Neural progenitor cell (in vitro differentiated cells): Measurements from ENCODE around the gene LENG9. TPM values are rescaled to one million over a fixed set of nuclear protein-coding genes. Genes with fewer than 3 reads are reported as not detected.

ENCODE experiments used
- DNase-seq: peaks from one replicate; pipeline ENCODE4 v3.0.0-alpha.2; 2016; ENCODE audit warnings: low spot score
- H2AFZ ChIP-seq: fragments of 200-600 bp; sonication (generic); replicated peaks from 2 replicates; pipeline ENCODE4 v1.6.1; 2016; ENCODE audit warnings: antibody characterized with exemption
- H3F3A ChIP-seq: fragments of 200-600 bp; sonication (generic); 2 replicates; pipeline ENCODE4 v1.6.1; 2016; ENCODE audit warnings: antibody characterized with exemption, low read depth
- H3K27ac ChIP-seq: fragments of 200-600 bp; sonication (generic); 2 replicates; pipeline ENCODE4 v1.5.1; 2016; ENCODE audit warnings: mild to moderate bottlenecking
- H3K27me3 ChIP-seq: fragments of 200-600 bp; sonication (generic); 2 replicates; pipeline ENCODE4 v1.6.1; 2016; ENCODE audit warnings: mild to moderate bottlenecking, moderate library complexity
- H3K36me3 ChIP-seq: fragments of 200-600 bp; sonication (generic); 2 replicates; pipeline ENCODE4 v1.5.1; 2016
- H3K4me1 ChIP-seq: fragments of 200-600 bp; sonication (generic); 2 replicates; pipeline ENCODE4 v1.6.1; 2016; ENCODE audit warnings: mixed run types
- H3K4me2 ChIP-seq: fragments of 200-600 bp; sonication (generic); 2 replicates; pipeline ENCODE4 v1.6.1; 2016
- H3K4me3 ChIP-seq: fragments of 200-600 bp; sonication (generic); 2 replicates; pipeline ENCODE4 v1.5.1; 2016
- H3K79me2 ChIP-seq: fragments of 200-600 bp; sonication (generic); 2 replicates; pipeline ENCODE4 v1.6.1; 2016; ENCODE audit warnings: low read depth
- H3K9ac ChIP-seq: fragments of 200-600 bp; sonication (generic); 2 replicates; pipeline ENCODE4 v1.6.1; 2016
- H3K9me3 ChIP-seq: fragments of 200-600 bp; sonication (generic); 2 replicates; pipeline ENCODE4 v1.5.1; 2016; ENCODE audit warnings: low read depth
- H4K20me1 ChIP-seq: fragments of 200-600 bp; sonication (generic); 2 replicates; pipeline ENCODE4 v1.6.1; 2016; ENCODE audit warnings: low read depth
- H3K27ac Mint-ChIP-seq: 3 replicates; pipeline ENCODE4 v1.8.0; 2021; ENCODE audit warnings: mixed read lengths
- H3K27me3 Mint-ChIP-seq: 2 replicates; pipeline ENCODE4 v1.8.0; 2022; ENCODE audit warnings: low read depth, mild to moderate bottlenecking, inconsistent platforms, moderate library complexity, mixed read lengths; ENCODE audit not compliant: insufficient read depth
- H3K36me3 Mint-ChIP-seq: 3 replicates; pipeline ENCODE4 v1.8.0; 2021; ENCODE audit warnings: mixed read lengths
- H3K4me1 Mint-ChIP-seq: 3 replicates; pipeline ENCODE4 v1.8.0; 2021; ENCODE audit warnings: mixed read lengths
- H3K4me3 Mint-ChIP-seq: 3 replicates; pipeline ENCODE4 v1.8.0; 2021; ENCODE audit warnings: mild to moderate bottlenecking, moderate library complexity, mixed read lengths
- H3K9me3 Mint-ChIP-seq: 3 replicates; pipeline ENCODE4 v1.8.0; 2020; ENCODE audit warnings: mixed read lengths
- EZH2 ChIP-seq: fragments of 200-600 bp; sonication (generic); IDR thresholded peaks from 2 replicates; pipeline ENCODE4 v1.6.1; 2017; ENCODE audit warnings: antibody characterized with exemption, mild to moderate bottlenecking, moderate library complexity
- EZH2phosphoT487 ChIP-seq: fragments of 200-600 bp; sonication (generic); IDR thresholded peaks from 2 replicates; pipeline ENCODE4 v1.6.1; 2017; ENCODE audit warnings: antibody characterized with exemption
- total RNA-seq: library from RNA; depleted of rRNA; stranded (reverse); fragments of >200 nt; gene quantifications from 2 replicates; pipeline ENCODE4 v1.2.3, GENCODE V29; 2015; ENCODE audit warnings: low replicate concordance
- TF ChIP-seq, protein P1 (sequence below): fragments of 200-600 bp; sonication (generic); IDR thresholded peaks from 2 replicates; pipeline ENCODE4 v1.5.1; 2017; ENCODE audit warnings: antibody characterized with exemption, mild to moderate bottlenecking

LENG9 gene
- total RNA-seq, 1 donor from 2014 or later = 0.79 TPM

DNA sequence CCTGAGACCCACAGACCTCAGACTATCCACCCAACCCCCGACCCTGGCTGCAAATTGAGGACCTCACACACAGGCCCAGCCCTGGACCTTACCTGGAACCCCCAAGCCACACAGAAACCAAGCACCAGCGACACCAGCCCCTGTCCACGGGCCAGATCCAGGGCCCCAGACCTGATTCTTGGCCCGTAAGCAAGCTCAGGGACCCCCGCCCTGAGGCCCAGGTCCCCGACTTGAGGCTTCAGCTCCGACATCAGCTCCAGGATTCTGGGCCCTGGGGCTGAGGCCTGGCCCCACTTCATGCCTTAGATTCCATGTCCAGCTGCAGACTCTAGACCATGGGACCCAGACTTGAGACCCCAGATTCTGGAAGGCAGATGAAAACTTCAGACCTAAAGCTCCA is 42.1 kb downstream of the LENG9 start:
- no peak for TF ChIP-seq EZH2
- TF ChIP-seq EZH2phosphoT487 = no peak
- TF ChIP-seq, protein P1, sequence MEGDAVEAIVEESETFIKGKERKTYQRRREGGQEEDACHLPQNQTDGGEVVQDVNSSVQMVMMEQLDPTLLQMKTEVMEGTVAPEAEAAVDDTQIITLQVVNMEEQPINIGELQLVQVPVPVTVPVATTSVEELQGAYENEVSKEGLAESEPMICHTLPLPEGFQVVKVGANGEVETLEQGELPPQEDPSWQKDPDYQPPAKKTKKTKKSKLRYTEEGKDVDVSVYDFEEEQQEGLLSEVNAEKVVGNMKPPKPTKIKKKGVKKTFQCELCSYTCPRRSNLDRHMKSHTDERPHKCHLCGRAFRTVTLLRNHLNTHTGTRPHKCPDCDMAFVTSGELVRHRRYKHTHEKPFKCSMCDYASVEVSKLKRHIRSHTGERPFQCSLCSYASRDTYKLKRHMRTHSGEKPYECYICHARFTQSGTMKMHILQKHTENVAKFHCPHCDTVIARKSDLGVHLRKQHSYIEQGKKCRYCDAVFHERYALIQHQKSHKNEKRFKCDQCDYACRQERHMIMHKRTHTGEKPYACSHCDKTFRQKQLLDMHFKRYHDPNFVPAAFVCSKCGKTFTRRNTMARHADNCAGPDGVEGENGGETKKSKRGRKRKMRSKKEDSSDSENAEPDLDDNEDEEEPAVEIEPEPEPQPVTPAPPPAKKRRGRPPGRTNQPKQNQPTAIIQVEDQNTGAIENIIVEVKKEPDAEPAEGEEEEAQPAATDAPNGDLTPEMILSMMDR = no peak
- no peaks in the 10 kb centered on the region for H3K36me3 ChIP-seq
- Mint-ChIP-seq H3K36me3 (peaks cover 33% of the 10 kb centered on the region), H3K27me3 (peaks cover 8% of the 10 kb centered on the region), H3K27ac (peak overlapping the region; percentile 98), H3K9me3 (no peaks in the 10 kb centered on the region), H3K4me3 (peak overlapping the region; percentile 76), H3K4me1 (peaks cover 66% of the 10 kb centered on the region)
- no peak overlapping the region for H2AFZ ChIP-seq
- peaks cover 25% of the 10 kb centered on the region for H4K20me1 ChIP-seq
- peaks cover 49% of the 10 kb centered on the region for H3F3A ChIP-seq
- no peak for DNase-seq
- no peaks in the 10 kb centered on the region for H3K9me3 ChIP-seq
- no peak overlapping the region for H3K9ac ChIP-seq
- no peak overlapping the region for H3K27ac ChIP-seq
- H3K4me2 ChIP-seq = peak overlapping the region; percentile 99
- H3K4me3 ChIP-seq = peak overlapping the region; percentile 41
- peaks cover 34% of the 10 kb centered on the region for H3K79me2 ChIP-seq
- peaks cover 44% of the 10 kb centered on the region for H3K4me1 ChIP-seq
- no peaks in the 10 kb centered on the region for H3K27me3 ChIP-seq

DNA sequence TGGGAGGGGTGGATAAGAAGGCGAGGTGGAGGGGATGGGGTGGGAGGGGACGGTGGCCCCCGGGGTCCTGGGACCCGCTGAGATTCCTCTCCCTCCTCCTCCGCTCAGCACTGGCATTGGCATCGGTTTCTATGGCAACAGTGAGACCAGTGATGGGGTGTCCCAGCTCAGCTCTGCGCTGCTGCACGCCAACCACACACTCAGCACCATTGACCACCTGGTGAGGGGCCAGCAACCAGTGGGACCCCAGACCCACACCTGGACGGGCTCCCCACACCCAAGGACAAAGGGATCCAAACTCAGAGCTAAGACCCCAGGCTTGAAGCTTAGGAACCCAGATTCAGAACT is 42.4 kb downstream of the LENG9 start:
- Histone ChIP-seq H3K79me2 (peaks cover 38% of the 10 kb centered on the region), H4K20me1 (peaks cover 28% of the 10 kb centered on the region), H3K4me1 (peaks cover 44% of the 10 kb centered on the region), H3K9me3 (no peaks in the 10 kb centered on the region), H3K9ac (no peak overlapping the region), H2AFZ (no peak overlapping the region), H3K36me3 (no peaks in the 10 kb centered on the region), H3K27ac (peak overlapping the region; percentile 97), H3K4me2 (peak overlapping the region; percentile 99), H3K4me3 (peak overlapping the region; percentile 41), H3F3A (peaks cover 49% of the 10 kb centered on the region), H3K27me3 (no peaks in the 10 kb centered on the region)
- TF ChIP-seq, protein P1 = no peak
- no peak for TF ChIP-seq EZH2
- TF ChIP-seq EZH2phosphoT487 = no peak
- Mint-ChIP-seq H3K4me1 (peaks cover 62% of the 10 kb centered on the region), H3K27me3 (peaks cover 8% of the 10 kb centered on the region), H3K36me3 (peaks cover 30% of the 10 kb centered on the region), H3K4me3 (peak overlapping the region; percentile 76), H3K9me3 (no peaks in the 10 kb centered on the region), H3K27ac (peak overlapping the region; percentile 98)
- no peak for DNase-seq

DNA sequence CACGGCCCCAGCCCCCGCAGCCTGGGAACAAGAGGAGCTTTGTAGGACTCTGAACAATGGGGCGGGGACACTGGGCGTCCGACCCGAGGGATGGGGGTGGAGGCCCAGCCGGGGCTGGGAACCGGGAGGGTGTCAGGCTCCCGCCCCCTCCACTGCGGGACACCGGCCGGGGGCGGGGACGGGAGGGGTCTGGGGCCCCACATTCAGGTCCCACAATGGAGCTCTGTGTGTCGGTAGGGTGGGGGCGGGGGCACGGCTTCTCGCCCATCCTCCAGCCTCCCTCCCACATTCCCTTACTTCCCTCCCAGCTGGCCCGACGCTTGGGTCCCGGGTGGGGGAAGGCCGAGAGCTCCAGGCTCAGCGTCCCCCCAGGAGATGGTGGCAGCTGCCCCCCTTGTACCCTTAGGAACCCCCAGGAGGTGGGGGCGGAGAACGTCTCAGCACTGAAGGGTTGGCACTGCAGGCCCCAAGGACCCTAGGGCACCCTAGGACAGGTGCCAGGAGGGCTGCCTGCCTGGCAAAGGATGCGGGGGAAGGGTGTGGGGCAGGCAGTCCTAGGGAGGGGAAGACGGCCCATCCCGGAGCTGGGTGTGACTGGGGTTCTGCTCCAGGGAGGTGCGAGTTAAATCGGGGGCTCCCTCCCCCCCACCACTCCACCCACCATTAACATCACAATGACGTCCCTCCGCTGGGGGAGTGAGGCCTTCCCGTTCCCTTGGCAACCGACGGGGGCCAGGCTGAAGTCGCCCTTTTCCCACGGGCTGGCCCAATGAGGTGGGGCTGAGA is 43.0 kb downstream of the LENG9 start:
- peaks cover 49% of the 10 kb centered on the region for H3F3A ChIP-seq
- peak; percentile 96 for DNase-seq
- peaks cover 30% of the 10 kb centered on the region for H4K20me1 ChIP-seq
- no peaks in the 10 kb centered on the region for H3K36me3 ChIP-seq
- peak overlapping the region; percentile 92 for H3K27ac Mint-ChIP-seq
- TF ChIP-seq EZH2 (no peak), EZH2phosphoT487 (no peak)
- TF ChIP-seq, protein P1 = no peak
- H3K9me3 Mint-ChIP-seq = no peaks in the 10 kb centered on the region
- no peak overlapping the region for H2AFZ ChIP-seq
- peak overlapping the region; percentile 41 for H3K4me3 ChIP-seq
- H3K4me1 Mint-ChIP-seq = peaks cover 57% of the 10 kb centered on the region
- peaks cover 26% of the 10 kb centered on the region for H3K36me3 Mint-ChIP-seq
- peak overlapping the region; percentile 99 for H3K4me2 ChIP-seq
- peaks cover 43% of the 10 kb centered on the region for H3K79me2 ChIP-seq
- no peaks in the 10 kb centered on the region for H3K27me3 ChIP-seq
- peak overlapping the region; percentile 97 for H3K27ac ChIP-seq
- H3K27me3 Mint-ChIP-seq = peaks cover 8% of the 10 kb centered on the region
- H3K4me1 ChIP-seq = peaks cover 44% of the 10 kb centered on the region
- H3K4me3 Mint-ChIP-seq = peak overlapping the region; percentile 78
- H3K9ac ChIP-seq = no peak overlapping the region
- no peaks in the 10 kb centered on the region for H3K9me3 ChIP-seq
